ENCODE results near the gene RBL1. TPM values are rescaled to one million over a fixed set of nuclear protein-coding genes. Genes with fewer than 3 reads are reported as not detected.

RBL1 gene
- total and polyA plus RNA-seq, 10 of the 15 experiments (the other 5 are each of a cell fraction or from before 2014, with no cell fraction given) = 4.5 to 51.1 (median 24.9) TPM

DNA sequence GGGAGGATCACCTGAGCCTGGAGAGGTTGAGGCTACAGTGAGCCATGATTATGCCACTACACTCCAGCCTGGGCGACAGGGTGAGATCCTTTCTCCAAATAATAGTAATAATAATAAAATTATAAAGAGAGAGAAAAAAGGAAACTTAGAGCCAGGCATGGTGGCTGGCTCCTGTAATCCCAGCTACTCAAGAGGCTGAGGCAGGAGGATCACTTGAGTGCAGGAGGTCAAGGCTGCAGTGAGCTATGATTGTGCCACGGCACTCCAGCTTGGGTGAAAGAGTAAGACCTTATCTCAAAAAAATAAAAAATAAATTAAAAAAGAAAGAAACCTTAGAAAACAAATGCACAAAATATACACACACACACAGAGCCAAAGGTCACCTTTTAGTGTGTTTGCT, 139.1 kb downstream of the RBL1 start:
- DNase-seq (ENCODE audit: low read depth, low spot score) = no peak
- in situ Hi-C loops (cut with MboI) = no loop called here
- Histone ChIP-seq H3K4me2 (ENCODE audit: control insufficient read depth, insufficient read depth) (no peak overlapping the region), H2AFZ (ENCODE audit: control insufficient read depth, low read depth, low read length) (no peak overlapping the region), H3K27me3 (replicated peaks in 1 of 2; ENCODE audit: control insufficient read depth in 2 of 2, insufficient read depth in 2 of 2, low read length in 1 of 2) (no peaks in the 10 kb centered on the region), H4K20me1 (ENCODE audit: control insufficient read depth, insufficient read depth) (no peaks in the 10 kb centered on the region), H3K79me2 (ENCODE audit: control insufficient read depth, insufficient read depth, low read length) (no peaks in the 10 kb centered on the region), H3K4me1 (ENCODE audit: control insufficient read depth, insufficient read depth, low read length) (no peaks in the 10 kb centered on the region), H3K9me3 (replicated peaks; ENCODE audit: control insufficient read depth, insufficient read depth, low read length) (no peaks in the 10 kb centered on the region), H3K4me3 (no peak overlapping the region), H3K9ac (ENCODE audit: control insufficient read depth, insufficient read depth, low read length) (no peak overlapping the region), H3K27ac (ENCODE audit: control insufficient read depth, insufficient read depth) (no peak overlapping the region), H3K36me3 (ENCODE audit: control insufficient read depth in 2 of 2, insufficient read depth in 2 of 2, low read length in 1 of 2) (no peaks in the 10 kb centered on the region)
- no peak for FAIRE-seq
- no TSS peak for BruUV-seq (replicated peaks)
- intact Hi-C loops (cut with micrococcal nuclease; ENCODE audit: unreplicated experiment) = no loop called here
- TF ChIP-seq, protein P1, sequence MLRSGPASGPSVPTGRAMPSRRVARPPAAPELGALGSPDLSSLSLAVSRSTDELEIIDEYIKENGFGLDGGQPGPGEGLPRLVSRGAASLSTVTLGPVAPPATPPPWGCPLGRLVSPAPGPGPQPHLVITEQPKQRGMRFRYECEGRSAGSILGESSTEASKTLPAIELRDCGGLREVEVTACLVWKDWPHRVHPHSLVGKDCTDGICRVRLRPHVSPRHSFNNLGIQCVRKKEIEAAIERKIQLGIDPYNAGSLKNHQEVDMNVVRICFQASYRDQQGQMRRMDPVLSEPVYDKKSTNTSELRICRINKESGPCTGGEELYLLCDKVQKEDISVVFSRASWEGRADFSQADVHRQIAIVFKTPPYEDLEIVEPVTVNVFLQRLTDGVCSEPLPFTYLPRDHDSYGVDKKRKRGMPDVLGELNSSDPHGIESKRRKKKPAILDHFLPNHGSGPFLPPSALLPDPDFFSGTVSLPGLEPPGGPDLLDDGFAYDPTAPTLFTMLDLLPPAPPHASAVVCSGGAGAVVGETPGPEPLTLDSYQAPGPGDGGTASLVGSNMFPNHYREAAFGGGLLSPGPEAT (IDR thresholded peaks at IDR 0.05; ENCODE audit: low read depth) = no peak
- no peak for TF ChIP-seq POLR2A (IDR thresholded peaks at IDR 0.05; ENCODE audit: low read depth, low read length)
- WGBS (ENCODE audit: insufficient coverage, insufficient replicate concordance, low lambda C conversion rate, missing lambda C conversion rate) = 67% methylated on average over 2 of the region's 2 CpGs
- RAD21 ChIA-PET (ENCODE audit: unreplicated experiment) = interaction anchor here (0.8 kb wide), 1 partner anchor 1112 kb away, joined by 3 read pairs; no protein-coding TSS in a partner anchor
- POLR2A ChIA-PET = interaction anchor here (0.6 kb wide), 1 partner anchor 10 kb away, joined by 5 read pairs; no protein-coding TSS in a partner anchor
- SMC1A ChIA-PET (ENCODE audit: uncharacterized antibody, unreplicated experiment) = no interaction called here
- ATAC-seq = no peak
- CTCF ChIA-PET = interaction anchor here (1.3 kb wide), 1 partner anchor 23 kb away, joined by 4 read pairs; no protein-coding TSS in a partner anchor

DNA sequence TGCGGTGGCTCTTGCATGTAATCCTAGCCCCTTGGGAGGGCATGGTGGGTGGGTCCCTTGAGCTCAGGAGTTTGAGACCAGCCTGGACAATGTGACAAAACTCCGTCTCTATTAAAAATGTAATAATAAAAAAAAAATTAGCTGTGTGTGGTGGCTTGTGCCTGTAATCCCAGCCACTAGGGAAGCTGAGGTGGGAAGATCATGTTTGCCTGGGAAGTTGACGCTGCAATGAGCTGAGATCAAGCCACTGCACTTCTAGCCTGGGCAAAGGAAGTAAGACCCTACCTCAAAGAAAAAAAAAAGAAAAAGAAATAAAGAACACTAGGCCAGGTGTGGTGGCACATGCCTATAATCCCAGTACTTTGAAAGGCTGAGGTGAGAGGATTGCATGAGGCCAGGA, 139.8 kb downstream of the RBL1 start:
- no peak for FAIRE-seq
- ChIA-PET SMC1A (ENCODE audit: uncharacterized antibody, unreplicated experiment) (interaction anchor here (1.0 kb wide), 1 partner anchor 577 kb away, joined by 3 read pairs; no protein-coding TSS in a partner anchor), RAD21 (ENCODE audit: unreplicated experiment) (interaction anchor here (0.8 kb wide), 1 partner anchor 1111 kb away, joined by 3 read pairs; no protein-coding TSS in a partner anchor), CTCF (interaction anchor here (1.3 kb wide), 1 partner anchor 23 kb away, joined by 4 read pairs; no protein-coding TSS in a partner anchor), POLR2A (interaction anchor here (0.6 kb wide), 1 partner anchor 9 kb away, joined by 5 read pairs; no protein-coding TSS in a partner anchor)
- no TSS peak for BruUV-seq (replicated peaks)
- Histone ChIP-seq H3K4me1 (ENCODE audit: control insufficient read depth, insufficient read depth, low read length) (no peaks in the 10 kb centered on the region), H3K9ac (ENCODE audit: control insufficient read depth, insufficient read depth, low read length) (no peak overlapping the region), H3K9me3 (replicated peaks; ENCODE audit: control insufficient read depth, insufficient read depth, low read length) (no peaks in the 10 kb centered on the region), H3K36me3 (ENCODE audit: control insufficient read depth in 2 of 2, insufficient read depth in 2 of 2, low read length in 1 of 2) (no peaks in the 10 kb centered on the region), H3K4me3 (no peak overlapping the region), H2AFZ (ENCODE audit: control insufficient read depth, low read depth, low read length) (no peak overlapping the region), H3K27me3 (replicated peaks in 1 of 2; ENCODE audit: control insufficient read depth in 2 of 2, insufficient read depth in 2 of 2, low read length in 1 of 2) (no peaks in the 10 kb centered on the region), H3K79me2 (ENCODE audit: control insufficient read depth, insufficient read depth, low read length) (peaks cover 3% of the 10 kb centered on the region), H4K20me1 (ENCODE audit: control insufficient read depth, insufficient read depth) (no peaks in the 10 kb centered on the region), H3K4me2 (ENCODE audit: control insufficient read depth, insufficient read depth) (no peak overlapping the region), H3K27ac (ENCODE audit: control insufficient read depth, insufficient read depth) (no peak overlapping the region)
- intact Hi-C loops (cut with micrococcal nuclease; ENCODE audit: unreplicated experiment) = no loop called here
- 73% methylated on average over 3 of the region's 3 CpGs for WGBS (ENCODE audit: insufficient coverage, insufficient replicate concordance, low lambda C conversion rate, missing lambda C conversion rate)
- no peak for DNase-seq (ENCODE audit: low read depth, low spot score)
- in situ Hi-C loops (cut with MboI) = no loop called here
- ATAC-seq = no peak
- TF ChIP-seq NFYA (IDR thresholded peaks at IDR 0.05; ENCODE audit: borderline replicate concordance, low read depth, low read length) (no peak), CBX5 (IDR thresholded peaks at IDR 0.05; ENCODE audit: low read depth) (no peak), NR2C2 (IDR thresholded peaks at IDR 0.05; ENCODE audit: borderline replicate concordance, control insufficient read depth, insufficient read length, low read depth) (no peak), LARP7 (IDR thresholded peaks at IDR 0.05) (no peak), FOXK2 (IDR thresholded peaks at IDR 0.05) (no peak)
- TF ChIP-seq, protein P2, sequence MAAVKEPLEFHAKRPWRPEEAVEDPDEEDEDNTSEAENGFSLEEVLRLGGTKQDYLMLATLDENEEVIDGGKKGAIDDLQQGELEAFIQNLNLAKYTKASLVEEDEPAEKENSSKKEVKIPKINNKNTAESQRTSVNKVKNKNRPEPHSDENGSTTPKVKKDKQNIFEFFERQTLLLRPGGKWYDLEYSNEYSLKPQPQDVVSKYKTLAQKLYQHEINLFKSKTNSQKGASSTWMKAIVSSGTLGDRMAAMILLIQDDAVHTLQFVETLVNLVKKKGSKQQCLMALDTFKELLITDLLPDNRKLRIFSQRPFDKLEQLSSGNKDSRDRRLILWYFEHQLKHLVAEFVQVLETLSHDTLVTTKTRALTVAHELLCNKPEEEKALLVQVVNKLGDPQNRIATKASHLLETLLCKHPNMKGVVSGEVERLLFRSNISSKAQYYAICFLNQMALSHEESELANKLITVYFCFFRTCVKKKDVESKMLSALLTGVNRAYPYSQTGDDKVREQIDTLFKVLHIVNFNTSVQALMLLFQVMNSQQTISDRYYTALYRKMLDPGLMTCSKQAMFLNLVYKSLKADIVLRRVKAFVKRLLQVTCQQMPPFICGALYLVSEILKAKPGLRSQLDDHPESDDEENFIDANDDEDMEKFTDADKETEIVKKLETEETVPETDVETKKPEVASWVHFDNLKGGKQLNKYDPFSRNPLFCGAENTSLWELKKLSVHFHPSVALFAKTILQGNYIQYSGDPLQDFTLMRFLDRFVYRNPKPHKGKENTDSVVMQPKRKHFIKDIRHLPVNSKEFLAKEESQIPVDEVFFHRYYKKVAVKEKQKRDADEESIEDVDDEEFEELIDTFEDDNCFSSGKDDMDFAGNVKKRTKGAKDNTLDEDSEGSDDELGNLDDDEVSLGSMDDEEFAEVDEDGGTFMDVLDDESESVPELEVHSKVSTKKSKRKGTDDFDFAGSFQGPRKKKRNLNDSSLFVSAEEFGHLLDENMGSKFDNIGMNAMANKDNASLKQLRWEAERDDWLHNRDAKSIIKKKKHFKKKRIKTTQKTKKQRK (IDR thresholded peaks at IDR 0.05; ENCODE audit: low read depth, low read length) = no peak
- TF ChIP-seq, protein P3, sequence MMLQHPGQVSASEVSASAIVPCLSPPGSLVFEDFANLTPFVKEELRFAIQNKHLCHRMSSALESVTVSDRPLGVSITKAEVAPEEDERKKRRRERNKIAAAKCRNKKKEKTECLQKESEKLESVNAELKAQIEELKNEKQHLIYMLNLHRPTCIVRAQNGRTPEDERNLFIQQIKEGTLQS (IDR thresholded peaks at IDR 0.05; ENCODE audit: borderline replicate concordance, extremely low read depth, low read depth, low read length) = no peak
- TF ChIP-seq, protein P4, sequence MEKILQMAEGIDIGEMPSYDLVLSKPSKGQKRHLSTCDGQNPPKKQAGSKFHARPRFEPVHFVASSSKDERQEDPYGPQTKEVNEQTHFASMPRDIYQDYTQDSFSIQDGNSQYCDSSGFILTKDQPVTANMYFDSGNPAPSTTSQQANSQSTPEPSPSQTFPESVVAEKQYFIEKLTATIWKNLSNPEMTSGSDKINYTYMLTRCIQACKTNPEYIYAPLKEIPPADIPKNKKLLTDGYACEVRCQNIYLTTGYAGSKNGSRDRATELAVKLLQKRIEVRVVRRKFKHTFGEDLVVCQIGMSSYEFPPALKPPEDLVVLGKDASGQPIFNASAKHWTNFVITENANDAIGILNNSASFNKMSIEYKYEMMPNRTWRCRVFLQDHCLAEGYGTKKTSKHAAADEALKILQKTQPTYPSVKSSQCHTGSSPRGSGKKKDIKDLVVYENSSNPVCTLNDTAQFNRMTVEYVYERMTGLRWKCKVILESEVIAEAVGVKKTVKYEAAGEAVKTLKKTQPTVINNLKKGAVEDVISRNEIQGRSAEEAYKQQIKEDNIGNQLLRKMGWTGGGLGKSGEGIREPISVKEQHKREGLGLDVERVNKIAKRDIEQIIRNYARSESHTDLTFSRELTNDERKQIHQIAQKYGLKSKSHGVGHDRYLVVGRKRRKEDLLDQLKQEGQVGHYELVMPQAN (conservative IDR thresholded peaks at IDR 0.05) = no peak
